Measurements from ENCODE around the gene GCLC. TPM values are rescaled to one million over a fixed set of nuclear protein-coding genes. Genes with fewer than 3 reads are reported as not detected.

The GCLC gene
- polyA plus RNA-seq, 3 donors = 6.4 to 15.7 (median 10.1) TPM

DNA sequence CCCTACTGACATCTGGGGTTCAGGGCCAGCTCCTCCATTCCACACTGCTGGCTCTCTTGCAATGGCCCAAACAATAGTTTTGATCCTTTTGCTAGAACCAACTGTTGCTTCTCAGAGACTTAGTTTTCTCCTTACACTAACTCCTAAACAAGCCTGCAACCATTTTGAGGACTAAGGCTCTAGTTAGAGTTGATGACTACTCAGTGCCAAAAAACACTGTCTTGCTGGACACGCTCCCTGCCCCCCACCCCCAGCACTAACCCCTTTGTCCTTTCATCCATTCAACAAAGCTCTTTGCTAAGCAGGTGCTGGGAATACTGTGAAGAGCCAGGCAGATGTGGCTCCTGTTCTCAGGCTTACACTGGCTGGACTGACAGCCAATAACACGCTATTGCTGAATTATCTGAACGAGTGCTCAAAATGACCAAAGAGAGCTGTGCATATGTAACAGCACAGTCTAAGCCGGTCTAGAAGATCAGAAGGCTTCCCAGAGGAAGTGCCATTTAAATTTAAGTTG is 17.6 kb downstream of the GCLC start:
- Mint-ChIP-seq H3K36me3 (peaks cover 5 to 13% of the 10 kb centered on the region in 2 donors), H3K4me1 (peaks cover 36% of the 10 kb centered on the region), H3K9me3 (no peaks in the 10 kb centered on the region), H3K27ac (peak overlapping the region in 2 of 7 donors; percentile 15 to 42), H3K27me3 (ENCODE audit: low read depth in 3 of 3) (no peaks in the 10 kb centered on the region), H3K4me3 (no peak overlapping the region)
- peaks cover 83% of the 10 kb centered on the region for H3K79me2 ChIP-seq (ENCODE audit: insufficient read depth, low read length)
- H3K27ac ChIP-seq (ENCODE audit: low read depth in 1 of 2, low read length in 2 of 2) = no peak overlapping the region
- peaks cover 0 to 3% of the 10 kb centered on the region in 2 donors for H3K36me3 ChIP-seq (replicated peaks in 1 of 2; ENCODE audit: control insufficient read depth in 1 of 2, insufficient read depth in 2 of 2, low read length in 2 of 2)
- H3K4me1 ChIP-seq (ENCODE audit: control insufficient read depth in 1 of 2, insufficient read depth in 2 of 2, low read length in 2 of 2) = peaks cover 12% of the 10 kb centered on the region in 2 donors
- TF ChIP-seq, protein P1, sequence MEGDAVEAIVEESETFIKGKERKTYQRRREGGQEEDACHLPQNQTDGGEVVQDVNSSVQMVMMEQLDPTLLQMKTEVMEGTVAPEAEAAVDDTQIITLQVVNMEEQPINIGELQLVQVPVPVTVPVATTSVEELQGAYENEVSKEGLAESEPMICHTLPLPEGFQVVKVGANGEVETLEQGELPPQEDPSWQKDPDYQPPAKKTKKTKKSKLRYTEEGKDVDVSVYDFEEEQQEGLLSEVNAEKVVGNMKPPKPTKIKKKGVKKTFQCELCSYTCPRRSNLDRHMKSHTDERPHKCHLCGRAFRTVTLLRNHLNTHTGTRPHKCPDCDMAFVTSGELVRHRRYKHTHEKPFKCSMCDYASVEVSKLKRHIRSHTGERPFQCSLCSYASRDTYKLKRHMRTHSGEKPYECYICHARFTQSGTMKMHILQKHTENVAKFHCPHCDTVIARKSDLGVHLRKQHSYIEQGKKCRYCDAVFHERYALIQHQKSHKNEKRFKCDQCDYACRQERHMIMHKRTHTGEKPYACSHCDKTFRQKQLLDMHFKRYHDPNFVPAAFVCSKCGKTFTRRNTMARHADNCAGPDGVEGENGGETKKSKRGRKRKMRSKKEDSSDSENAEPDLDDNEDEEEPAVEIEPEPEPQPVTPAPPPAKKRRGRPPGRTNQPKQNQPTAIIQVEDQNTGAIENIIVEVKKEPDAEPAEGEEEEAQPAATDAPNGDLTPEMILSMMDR (IDR thresholded peaks at IDR 0.05) = no peak
- intact Hi-C loops (cut with micrococcal nuclease) = no loop called here
- WGBS (ENCODE audit: insufficient coverage) = 96% methylated on average over 4 of the region's 4 CpGs
- H3K4me2 ChIP-seq (replicated peaks; ENCODE audit: extremely low read depth, low read length, poor library complexity, severe bottlenecking) = no peak overlapping the region
- H3K4me3 ChIP-seq (replicated peaks in 1 of 3; ENCODE audit: low read depth in 2 of 3, low read length in 3 of 3) = no peak overlapping the region
- no peak overlapping the region for H3K9ac ChIP-seq (ENCODE audit: insufficient read depth, low read length, poor library complexity, severe bottlenecking)
- no peaks in the 10 kb centered on the region for H3K9me3 ChIP-seq (replicated peaks in 1 of 2; ENCODE audit: control insufficient read depth in 1 of 2, insufficient read depth in 1 of 2, low read length in 2 of 2)
- H2AFZ ChIP-seq (ENCODE audit: insufficient read depth, low read depth, low read length, poor library complexity, severe bottlenecking) = no peak overlapping the region
- peaks cover 40% of the 10 kb centered on the region for H4K20me1 ChIP-seq (ENCODE audit: insufficient read depth, low read length)
- DNase-seq = no peak
- no peaks in the 10 kb centered on the region for H3K27me3 ChIP-seq (ENCODE audit: control insufficient read depth in 2 of 2, insufficient read depth in 2 of 2, low read length in 2 of 2)

DNA sequence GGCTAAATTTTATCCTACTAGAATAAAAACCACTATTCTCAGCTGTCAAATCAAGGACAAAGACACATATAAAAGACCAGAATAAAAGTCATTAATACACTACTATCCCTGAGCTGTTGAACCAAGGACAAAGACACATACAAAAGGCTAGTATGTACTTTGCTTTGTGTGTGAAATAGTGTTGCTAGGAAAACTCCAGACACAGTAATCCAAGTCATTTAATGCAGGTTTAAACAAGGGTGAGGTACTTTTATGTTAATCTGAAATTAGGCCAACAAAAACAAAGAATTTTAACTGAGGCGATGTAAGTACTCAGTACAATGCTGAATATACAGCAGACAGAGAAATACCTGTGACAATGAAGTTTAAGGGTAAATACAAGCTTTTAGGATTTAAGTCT is 18.9 kb downstream of the GCLC start:
- H3K4me1 Mint-ChIP-seq = peaks cover 22% of the 10 kb centered on the region
- no peaks in the 10 kb centered on the region for H3K9me3 Mint-ChIP-seq
- DNase-seq = no peak
- Histone ChIP-seq H3K36me3 (replicated peaks in 1 of 2; ENCODE audit: control insufficient read depth in 1 of 2, insufficient read depth in 2 of 2, low read length in 2 of 2) (peaks cover 0 to 9% of the 10 kb centered on the region in 2 donors), H3K9ac (ENCODE audit: insufficient read depth, low read length, poor library complexity, severe bottlenecking) (no peak overlapping the region), H4K20me1 (ENCODE audit: insufficient read depth, low read length) (peaks cover 33% of the 10 kb centered on the region), H3K4me3 (replicated peaks in 1 of 3; ENCODE audit: low read depth in 2 of 3, low read length in 3 of 3) (no peak overlapping the region), H3K27ac (ENCODE audit: low read depth in 1 of 2, low read length in 2 of 2) (no peak overlapping the region), H3K79me2 (ENCODE audit: insufficient read depth, low read length) (peaks cover 73% of the 10 kb centered on the region), H3K4me2 (replicated peaks; ENCODE audit: extremely low read depth, low read length, poor library complexity, severe bottlenecking) (no peak overlapping the region), H3K9me3 (replicated peaks in 1 of 2; ENCODE audit: control insufficient read depth in 1 of 2, insufficient read depth in 1 of 2, low read length in 2 of 2) (no peaks in the 10 kb centered on the region), H2AFZ (ENCODE audit: insufficient read depth, low read depth, low read length, poor library complexity, severe bottlenecking) (no peak overlapping the region), H3K4me1 (ENCODE audit: control insufficient read depth in 1 of 2, insufficient read depth in 2 of 2, low read length in 2 of 2) (peaks cover 4 to 6% of the 10 kb centered on the region in 2 donors), H3K27me3 (ENCODE audit: control insufficient read depth in 2 of 2, insufficient read depth in 2 of 2, low read length in 2 of 2) (no peaks in the 10 kb centered on the region)
- no peak overlapping the region for H3K27ac Mint-ChIP-seq
- TF ChIP-seq, protein P1 (IDR thresholded peaks at IDR 0.05) = no peak
- no CpG with 5 or more reads among the region's 1 CpG for WGBS (ENCODE audit: insufficient coverage)
- H3K27me3 Mint-ChIP-seq (ENCODE audit: low read depth in 3 of 3) = no peaks in the 10 kb centered on the region
- H3K4me3 Mint-ChIP-seq = no peak overlapping the region
- intact Hi-C loops (cut with micrococcal nuclease) = no loop called here
- H3K36me3 Mint-ChIP-seq = peaks cover 3 to 18% of the 10 kb centered on the region in 2 donors
